Fibroblast of peridontal ligament (primary cell): ENCODE results near the gene GRIPAP1.

ENCODE experiments used
- DNase-seq: peaks from one replicate; pipeline ENCODE4 v3.0.0-alpha.2; 2010; ENCODE audit errors: extremely low read depth

Gene GRIPAP1

DNA sequence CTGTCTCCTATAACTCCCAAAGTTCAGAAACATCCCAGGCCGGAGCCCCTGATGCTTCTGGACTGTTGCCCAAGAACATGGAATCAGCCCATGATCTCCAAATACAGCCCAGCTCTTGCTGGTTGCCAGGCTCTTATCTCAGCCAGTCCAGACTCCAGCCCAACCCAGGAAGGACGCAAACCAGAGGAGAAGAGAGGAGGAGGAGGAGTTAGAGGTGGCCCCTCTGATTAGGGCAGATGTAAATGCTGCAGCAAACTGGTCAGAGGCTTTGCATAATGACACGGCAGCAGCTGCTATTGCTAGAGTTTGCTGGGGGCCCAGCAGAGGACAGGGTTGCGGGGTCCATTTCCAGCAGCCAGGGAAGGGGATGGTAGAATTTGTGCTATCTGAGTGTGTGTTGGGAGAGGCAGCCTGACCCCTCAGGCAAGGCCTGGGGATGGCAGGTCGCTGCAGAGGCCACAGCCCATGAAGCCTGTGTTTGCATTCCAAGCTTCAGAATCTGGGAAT is 40.4 kb downstream of the GRIPAP1 start:
- DNase-seq, result no peak

DNA sequence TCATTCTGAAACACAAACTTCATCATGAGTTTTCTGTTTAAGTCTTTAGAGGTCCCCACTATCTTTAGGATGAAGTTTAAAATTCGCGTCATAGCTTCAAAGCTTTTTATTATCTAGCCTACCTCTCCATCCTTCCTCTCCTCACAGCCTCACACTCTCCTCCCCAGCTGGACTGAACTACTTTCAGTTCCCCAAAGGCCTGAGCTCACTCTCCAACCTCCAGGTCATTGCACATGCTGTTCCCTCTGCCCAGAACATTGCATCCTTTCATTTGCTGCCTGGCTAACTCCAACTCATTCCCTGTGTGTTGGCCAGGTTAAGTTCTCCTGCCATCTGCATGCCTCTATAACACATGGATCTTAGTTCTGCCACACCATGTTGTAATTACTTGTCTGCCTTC is 41.8 kb downstream of the GRIPAP1 start:
- no peak for DNase-seq

DNA sequence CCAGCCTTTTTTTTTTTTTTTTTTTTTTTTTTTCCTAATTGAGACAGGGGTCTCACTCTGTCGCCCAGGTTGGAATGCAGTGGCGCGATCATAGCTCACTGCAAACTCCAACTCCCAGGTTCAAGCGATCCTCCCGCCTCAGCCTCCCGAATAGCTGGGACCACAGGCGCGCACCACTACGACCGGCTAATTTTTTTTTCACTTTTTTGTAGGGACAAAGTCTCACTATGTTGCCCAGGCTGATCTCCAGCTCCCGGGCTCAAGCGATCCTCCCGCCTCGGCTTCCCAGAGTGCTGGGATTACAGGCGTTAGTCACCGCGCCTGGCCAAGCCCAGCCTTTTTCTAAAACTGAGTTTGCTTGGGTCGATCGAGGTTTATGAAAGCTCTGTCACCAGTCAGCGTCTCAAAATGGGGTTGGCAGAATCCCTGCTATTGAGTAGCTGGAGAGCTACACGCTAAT is 43.4 kb downstream of the GRIPAP1 start:
- peak; percentile 68 for DNase-seq

DNA sequence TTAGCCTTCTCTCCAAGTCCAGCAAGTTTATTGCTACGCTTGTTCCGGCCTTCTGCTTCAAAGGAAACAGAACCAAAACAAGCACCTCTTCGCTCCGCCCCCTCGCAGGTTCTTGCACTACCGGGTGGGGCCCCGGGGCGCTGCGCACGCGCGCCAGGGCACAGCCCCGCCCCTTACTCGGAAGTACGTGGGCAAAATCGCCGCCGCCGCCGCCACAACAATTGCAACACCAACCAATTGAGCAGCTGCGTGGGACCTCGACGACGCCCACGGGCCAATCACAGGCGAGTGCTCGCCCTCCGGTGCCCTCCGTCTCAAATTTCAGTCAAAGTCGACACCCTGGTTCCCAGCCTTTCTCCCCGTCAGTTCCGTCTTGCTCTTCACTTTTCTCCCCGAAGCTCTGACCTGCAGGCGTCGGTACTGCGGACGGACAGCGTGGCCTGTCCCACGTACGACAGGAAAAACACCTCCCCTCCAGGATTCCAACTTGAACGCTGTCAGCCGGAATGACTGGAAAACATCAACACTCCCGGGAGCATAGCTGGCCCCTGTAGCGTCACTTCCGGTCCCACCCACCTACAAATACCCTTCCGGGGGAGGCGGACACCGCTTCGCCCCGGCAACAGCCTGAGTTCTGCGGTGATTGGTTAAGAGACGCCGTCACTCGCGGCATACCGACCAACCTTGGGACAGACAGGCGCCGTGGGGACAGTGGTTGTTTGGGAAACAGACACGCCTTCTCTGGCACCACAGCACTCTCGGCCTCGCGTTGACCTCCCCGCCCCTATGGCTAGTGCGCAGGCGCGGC is 44.0 kb downstream of the GRIPAP1 start:
- peak; percentile 98 for DNase-seq

DNA sequence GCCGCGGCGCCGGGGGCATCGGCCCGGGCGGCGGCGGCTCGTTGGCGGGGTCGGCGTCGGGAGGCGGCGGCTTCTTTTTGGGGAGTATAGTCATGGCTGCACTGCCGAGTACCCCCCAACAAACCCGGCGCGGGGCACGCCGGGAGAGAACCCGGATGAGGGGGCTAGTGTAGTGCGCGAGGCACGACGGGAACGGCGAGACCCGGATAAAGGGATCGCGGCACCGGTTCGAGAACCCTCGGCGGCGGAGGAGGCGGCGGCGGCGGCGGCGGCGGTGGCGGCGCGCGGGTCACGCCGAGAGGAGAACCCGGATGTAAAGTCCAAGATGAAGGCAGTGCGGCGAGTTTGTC is 44.6 kb downstream of the GRIPAP1 start, which contains the start of gene OTUD5:
OTUD5 (minus strand) TSS at position 131 of the 350 bp plus-strand sequence; CDS start at position 94, 37 bp downstream.
- no peak for DNase-seq

DNA sequence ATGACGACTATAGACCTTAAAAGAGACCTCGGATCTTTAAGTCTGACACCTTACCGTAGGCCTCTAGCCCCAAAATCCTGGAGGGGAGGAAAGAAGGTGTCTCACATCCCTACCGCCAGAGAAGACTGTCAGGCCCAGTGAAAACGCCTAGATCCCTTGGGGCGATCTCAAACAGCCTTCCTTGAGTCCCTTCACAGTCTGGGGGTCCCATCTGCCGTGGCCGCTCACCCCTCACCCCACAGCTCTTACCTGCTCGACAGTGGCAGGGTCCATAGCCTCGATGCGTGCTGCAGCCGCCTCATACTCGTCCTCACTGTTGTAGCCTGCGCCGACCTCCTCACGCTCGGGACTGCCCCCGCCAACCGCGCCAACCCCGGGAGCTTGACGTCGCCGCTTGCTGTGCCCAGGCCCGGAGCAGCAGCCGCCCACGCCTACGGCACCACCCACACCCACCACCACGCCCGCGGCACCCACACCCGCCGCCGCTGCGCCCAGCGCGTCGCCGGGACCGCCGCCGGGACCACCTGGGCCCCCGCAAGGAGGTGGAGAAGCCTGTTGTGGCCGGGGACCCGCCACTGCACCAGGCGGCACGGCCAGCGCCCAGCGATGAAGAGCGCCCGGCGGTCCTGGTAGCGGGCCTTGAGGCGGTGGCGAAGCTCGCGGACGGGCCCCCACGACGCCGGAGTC is 45.2 kb downstream of the GRIPAP1 start:
- DNase-seq, result no peak

DNA sequence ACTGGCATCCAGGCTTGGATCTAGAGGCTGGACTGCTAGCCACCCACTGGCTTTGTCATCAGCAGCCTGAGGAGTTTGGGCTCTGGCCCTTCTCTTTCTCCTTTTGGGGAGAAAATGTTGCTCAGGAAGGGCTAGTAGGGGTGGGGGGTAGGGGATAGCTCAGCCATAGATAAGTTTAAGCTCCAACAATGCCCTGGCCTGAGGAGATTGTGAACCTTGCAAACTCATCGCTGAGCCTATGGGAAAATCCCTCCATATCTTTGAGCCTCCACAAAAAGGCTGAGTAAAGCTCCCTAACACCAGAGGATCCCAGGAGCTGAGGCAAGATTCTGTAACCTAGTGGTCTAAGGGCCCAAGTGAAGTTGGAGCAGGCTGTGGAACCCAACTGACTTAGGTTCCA is 53.5 kb downstream of the GRIPAP1 start:
- no peak for DNase-seq

DNA sequence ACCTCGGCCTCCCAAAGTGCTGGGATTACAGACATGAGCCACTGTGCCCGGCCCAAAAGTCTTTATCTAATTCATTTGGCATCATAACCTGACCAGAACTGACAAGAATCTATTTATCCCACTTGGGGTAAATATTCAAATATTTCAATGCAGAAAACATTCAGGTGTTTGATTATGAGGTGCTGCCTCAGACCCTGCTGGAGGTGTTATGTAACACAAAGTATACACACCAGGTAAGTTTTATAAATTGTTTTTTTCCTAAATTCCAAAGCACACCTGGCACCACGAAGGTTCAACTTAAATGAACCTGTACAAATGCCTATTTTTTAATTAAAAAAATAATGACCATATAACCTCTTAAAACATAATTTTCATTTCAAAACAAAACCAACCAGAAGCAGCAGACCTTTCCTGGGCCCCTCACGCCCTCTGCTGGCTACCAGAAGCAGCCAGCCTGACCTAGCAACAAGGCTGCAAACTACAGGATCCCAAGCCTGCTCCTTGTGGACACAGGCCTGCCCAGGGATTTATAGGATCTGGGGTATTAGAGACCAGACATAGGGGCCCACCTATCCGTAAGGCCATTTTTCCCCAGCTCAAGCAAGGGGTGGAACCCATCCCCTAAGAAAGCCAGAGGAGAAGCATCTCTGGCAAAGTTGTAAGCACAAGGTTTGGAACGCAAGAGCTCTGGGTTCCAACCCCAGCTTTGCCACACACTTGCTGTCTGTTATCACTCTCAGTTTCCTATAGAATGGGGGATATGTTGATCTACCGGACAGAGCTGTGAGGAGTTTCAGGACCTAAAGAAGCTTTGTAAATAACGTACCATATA is 56.3 kb downstream of the GRIPAP1 start:
- DNase-seq, result peak; percentile 51

DNA sequence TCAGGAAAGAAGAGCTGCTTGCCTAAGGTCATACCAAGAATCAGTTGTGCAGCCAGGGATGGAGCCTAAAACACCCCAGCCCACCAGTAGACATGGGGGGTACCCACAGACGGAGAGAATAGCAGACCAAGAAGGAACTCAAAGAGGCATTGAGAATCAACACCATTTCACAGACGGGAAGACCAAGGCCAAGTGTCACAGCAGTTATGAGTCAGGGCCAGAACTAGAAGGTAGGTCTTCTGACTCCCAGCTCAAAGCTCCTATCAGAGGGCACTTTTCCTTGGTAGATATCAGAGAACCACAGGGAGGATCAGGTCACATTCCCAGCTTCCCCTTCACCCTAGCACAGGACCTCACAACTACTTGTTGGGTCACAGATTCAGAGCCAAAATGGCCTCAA is 59.2 kb downstream of the GRIPAP1 start:
- DNase-seq, result no peak

DNA sequence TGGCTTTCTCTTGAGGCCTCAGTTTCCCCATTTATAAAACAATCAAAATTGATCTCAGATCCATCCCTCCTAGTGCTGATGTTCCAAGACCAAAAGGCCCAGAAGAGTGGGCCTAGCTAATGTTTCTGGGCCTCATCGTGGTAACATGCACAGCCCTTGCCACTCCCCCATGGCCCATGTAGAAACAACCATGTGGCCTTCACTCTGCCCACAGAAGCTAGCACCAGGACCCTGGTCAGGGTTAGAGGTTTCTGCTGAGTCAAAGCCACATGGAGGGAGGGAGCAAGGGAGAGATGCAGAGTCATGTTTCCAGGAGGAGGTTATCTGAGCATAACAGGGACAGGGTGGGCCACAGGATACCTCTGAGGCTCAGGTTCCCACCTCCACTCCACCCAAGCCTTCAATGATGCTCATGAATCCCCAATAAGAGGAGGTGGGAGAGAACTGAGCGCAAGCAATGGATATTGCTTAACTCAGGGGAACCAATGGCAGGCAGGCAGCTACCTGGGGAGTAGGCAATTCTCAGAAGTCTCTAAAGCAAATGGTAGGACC is 61.6 kb downstream of the GRIPAP1 start:
- no peak for DNase-seq

DNA sequence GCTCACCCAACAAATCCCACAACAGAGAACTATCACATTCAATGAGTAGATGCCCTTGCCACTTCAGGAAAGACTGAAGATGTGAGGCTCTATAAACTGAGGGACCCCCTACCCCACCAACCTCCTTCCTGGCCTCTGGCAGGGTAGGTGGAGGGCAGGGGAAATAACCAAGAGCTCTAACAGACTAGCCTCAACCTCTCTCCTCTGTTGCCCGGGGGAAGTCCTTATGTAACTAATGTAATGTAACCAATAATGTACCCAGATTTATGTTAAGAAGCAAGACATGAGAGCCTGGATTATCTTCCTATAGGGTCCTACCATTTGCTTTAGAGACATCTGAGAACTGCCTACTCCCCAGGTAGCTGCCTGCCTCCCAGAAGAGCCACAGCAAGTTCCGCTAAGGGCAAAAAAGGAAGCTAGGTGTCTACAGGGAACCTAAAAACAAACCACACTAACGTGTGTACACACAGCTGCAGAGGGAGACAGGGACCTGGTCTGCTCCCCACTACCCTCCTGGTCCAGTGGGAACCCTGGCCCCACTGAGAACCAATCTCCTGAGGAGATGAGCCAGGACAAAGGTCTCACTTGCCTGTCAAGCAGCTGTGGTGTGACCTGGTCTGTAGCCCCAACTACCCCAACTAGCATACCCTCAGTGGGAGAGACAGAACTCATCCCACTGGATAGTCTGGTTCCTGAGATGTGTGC is 62.4 kb downstream of the GRIPAP1 start:
- DNase-seq, result no peak

DNA sequence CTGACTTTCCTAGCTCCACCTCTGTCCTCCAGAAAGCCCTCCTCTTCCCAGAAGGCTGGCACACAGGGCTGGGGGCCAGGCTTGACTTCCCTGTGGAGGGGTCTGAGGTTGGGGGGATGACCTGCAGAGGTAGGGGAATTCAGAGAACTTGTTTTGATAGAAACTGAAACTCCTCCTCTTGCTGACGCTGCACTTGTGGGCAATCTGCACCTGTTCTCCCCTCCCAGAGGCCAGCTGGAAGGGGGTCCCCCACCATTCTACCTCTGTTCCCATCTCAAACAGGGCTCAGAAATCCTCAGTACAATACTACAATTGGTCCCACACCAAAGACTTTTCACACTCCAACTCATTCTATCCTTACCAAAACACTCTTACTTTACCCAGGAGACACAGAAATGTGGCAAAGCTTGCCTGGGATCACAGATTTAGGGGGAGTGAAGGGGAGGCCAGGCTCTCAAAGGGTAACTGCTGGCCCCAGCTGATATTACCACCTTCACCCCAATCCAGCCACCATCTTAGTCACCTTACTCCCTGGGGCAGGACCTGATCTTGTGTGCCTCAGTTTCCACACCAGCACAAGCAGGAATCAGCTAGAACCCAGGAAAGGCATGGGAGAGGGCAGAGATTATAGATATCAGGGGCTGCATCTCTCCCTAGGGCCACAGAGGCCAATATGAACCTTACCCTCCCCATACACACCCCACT is 63.2 kb downstream of the GRIPAP1 start:
- DNase-seq, result no peak

DNA sequence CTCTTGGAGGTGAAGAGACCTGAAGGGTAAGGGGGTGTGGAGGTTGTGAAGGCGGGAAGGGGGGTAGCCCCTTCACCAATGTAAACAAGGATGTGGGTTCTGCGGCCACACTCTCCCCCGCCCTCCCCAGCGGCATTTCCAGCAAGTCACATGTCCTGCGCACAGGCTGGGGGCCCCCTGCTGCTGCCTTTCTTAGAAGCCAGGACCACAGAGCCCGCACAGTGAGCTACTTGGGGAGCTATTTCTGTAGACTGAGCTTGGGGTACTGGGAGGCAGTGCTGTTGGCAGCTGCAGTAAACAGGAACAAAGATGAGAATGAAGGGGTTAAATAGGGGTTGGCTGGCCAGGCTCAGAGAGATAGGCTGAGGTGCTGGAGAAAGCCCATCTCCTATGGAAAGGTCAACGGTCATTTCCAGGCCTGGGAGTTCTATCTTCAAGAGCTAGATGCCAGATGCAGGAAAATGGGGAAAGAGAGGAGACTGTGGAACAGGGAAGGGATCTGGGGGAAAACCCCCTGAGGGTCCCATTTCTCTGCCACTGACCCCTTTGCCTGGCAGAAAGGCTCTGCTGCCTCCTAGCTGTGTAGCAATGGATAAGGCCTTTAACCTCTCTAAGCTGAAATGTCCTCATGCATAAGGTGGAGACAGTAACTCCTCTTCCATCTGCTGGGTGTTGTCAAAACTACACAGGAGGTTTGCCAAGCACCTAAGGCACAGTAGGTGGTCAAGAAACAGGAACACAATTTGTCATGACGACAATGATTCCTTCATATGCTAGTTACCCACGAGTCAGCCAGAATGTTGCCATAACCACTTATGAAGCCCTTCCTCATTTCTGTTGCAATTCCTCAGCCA is 64.8 kb downstream of the GRIPAP1 start:
- peak; percentile 24 for DNase-seq

DNA sequence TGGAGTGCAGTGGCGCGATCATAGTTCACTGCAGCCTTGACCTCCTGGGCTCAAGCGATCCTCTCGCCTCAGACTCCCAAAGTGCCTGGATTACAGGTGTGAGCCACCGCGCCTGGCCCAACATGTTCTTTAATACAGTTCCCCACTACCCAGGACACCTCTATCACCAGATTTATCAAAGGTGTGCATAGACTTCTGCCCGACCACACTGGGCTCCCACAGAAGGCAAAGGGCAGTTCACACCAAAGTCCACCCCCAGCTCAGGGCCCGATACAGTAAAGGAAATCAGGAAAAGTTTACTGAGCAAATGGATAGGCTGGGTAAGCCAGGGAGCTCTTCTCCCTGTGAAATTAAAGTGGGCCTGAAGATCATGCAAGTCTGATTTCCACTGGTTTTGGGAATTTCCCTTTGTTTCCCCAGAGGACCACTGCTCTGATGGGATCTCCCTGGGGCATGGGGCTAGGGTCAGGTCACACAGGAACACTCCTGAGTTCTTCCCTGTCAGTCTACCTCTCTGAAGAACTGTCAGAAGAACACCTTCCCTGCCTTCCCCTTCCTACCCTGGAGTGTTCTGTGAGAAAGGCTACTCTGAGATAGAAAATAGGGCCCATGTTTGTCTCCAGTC is 65.5 kb downstream of the GRIPAP1 start:
- DNase-seq, result no peak

DNA sequence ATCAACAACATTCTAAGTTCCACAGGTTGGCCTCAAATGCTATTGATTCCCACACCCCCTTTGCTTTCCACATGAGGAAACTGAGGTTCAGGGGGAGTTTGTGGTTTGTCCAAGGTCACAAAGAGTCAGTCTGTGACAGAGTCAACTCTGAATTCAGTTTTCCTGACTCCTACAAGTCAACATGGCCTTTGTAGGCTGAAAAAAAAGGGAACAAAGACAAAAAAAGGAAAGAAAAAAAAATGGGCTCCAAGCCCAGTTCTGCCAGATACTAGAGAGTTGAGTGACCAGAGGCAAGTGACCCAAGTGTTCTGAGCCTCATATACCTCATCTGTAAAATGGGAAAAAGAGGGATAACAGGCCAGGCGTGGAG is 66.8 kb downstream of the GRIPAP1 start:
- no peak for DNase-seq

DNA sequence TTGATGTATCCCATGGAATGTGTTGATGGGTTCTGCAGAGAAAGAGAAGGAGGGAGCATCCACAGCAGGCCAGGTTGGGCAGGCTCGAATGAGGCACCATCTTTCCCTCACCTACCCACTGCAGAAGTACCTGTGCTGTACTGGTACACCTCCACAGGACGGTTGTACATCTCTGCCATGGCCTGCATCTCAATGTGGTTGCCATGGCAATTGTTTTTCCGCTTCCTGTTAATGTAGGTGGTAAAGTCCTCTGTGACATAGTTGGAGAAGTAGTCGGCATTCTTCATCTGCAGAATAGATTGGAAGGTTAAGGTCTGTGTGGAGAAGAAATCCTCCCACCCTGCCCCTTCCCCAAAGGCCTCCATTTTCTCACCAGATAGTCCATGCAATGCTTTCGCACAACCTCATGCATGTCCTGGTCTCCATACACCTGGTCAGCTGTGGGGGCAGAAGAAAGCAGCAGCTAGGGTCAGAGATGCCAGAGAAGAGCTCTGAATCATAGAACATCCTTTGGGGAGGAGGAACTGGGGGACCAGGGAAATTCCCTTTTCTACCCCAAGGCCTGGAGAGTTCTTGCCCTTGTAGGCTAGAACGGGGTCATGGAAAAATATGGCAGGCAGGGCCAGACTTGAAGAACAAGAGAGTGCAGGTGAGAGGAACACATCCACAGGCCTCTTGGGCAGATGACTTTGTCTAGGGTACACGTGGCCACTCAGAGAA is 67.3 kb downstream of the GRIPAP1 start:
- DNase-seq, result no peak

DNA sequence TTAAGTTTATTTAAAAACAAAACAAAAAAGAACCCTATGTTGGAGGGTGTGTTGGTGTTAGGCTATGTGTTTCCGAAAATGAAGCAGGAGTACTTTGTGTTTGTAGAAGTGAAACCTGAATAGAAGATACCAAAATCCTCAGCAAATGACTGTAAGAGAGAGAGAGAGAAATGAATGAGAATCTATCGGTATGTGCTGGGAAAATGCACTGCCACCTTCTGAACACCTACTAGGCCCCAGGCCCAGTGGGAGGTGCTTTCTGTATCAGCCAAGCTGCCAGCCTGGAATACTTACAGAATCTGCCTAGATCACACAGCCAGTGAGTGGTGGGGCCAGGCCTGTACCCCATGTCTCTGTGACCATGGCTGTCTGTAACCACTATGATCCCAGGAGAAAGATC is 68.3 kb downstream of the GRIPAP1 start:
- DNase-seq, result no peak

DNA sequence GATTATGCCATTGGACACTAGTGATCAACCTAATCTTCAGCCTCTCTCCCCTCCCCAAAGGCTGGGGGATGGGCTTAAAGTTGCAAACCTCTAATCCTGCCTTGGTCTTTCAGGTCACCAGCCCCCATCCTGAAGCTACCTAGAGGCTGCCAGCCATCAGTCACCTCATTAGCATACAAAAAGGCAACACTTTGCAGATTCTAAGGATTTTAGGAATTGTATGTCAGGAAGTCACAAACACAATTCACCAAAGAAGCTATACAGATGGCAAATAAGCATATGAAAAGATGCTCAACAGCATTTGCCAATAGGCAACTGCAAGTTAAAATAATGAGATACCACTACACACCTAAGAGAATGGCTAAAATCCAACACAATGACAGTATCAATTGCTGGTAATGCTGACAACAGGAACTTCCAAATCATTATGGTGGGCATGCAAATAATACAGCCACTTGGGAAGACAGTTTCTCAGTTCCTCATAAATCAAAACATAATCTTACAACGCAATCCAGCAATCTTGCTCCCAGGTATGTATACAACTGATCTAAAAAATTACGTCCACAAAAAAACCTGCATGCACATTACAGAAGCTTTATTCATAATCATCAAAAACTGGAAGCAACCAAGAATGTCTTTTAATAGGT is 74.2 kb downstream of the GRIPAP1 start:
- DNase-seq, result no peak
